Left lung (tissue), 10 donors: ENCODE measurements around the gene VWA5B2. TPM values are rescaled to one million over a fixed set of nuclear protein-coding genes. Genes with fewer than 3 reads are reported as not detected.

Source experiments
- ATAC-seq: fragments of 200-7000 bp; cut with Tn5 transposase; one replicate; pipeline ENCODE4 v1.9.1; 2020; ENCODE audit warnings: moderate library complexity
- DNase-seq, 4 donors: peaks; one replicate each; pipeline ENCODE4 v3.0.0-alpha.2; 2013 to 2020
- H3K27ac ChIP-seq, 2 donors: fragments of 200-600 bp; sonication (generic) in 1 of 2; one replicate each; pipeline versions ENCODE4 v1.5.0 to v1.8.0; 2020 to 2021
- H3K27me3 ChIP-seq, 2 donors: fragments of 200-600 bp; sonication (generic) in 1 of 2; one replicate each; pipeline versions ENCODE4 v1.5.0 to v1.8.0; 2020 to 2021
- H3K36me3 ChIP-seq, 2 donors: fragments of 200-600 bp; sonication (generic) in 1 of 2; one replicate each; pipeline versions ENCODE4 v1.5.0 to v1.8.0; 2020 to 2021
- H3K4me1 ChIP-seq, 2 donors: fragments of 200-600 bp; one replicate each; pipeline ENCODE4 v1.8.0; 2021
- H3K4me3 ChIP-seq, 2 donors: fragments of 200-600 bp; sonication (generic) in 1 of 2; one replicate each; pipeline versions ENCODE4 v1.5.0 to v1.8.0; 2020 to 2021; ENCODE audit warnings: mild to moderate bottlenecking in 1 of 2
- H3K9me3 ChIP-seq, 2 donors: fragments of 200-600 bp; sonication (generic) in 1 of 2; one replicate each; pipeline versions ENCODE4 v1.5.0 to v1.8.0; 2020 to 2021
- intact Hi-C, 2 donors: fragments of 100-400 bp; cut with DNase I; formaldehyde crosslinking; loops; one replicate each; pipeline versions ENCODE4 v1.11.2 to v1.14.2; 2022
- polyA plus RNA-seq, 6 donors: library from polyadenylated mRNA; unstranded; fragments of 120-200 nt; gene quantifications; one replicate each; pipeline ENCODE4 v1.2.1, GENCODE V29; 2013; ENCODE audit not compliant: insufficient read length in 6 of 6
- total RNA-seq, 2 donors: library from RNA; stranded (reverse); fragmentation: NEBNext Ultra II Directional; extraction: Animal tissue kit (Norgen Biotek cat#: 25700); gene quantifications; one replicate each; pipeline ENCODE4 v1.2.1, GENCODE V29; 2021
- TF ChIP-seq, protein P1 (sequence below), 2 donors: fragments of 200-600 bp; sonication (generic) in 1 of 2; IDR thresholded peaks; one replicate each; pipeline versions ENCODE4 v1.5.0 to v1.8.0; 2021; ENCODE audit warnings: antibody characterized with exemption in 2 of 2
- donor health status: DM: no; HTN: yes; CAD: no.
- donor health status: DM: no; HTN: no; CAD: no.

Gene VWA5B2
- total and polyA plus RNA-seq, 8 donors: 0.31 to 2.4 (median 1.4) TPM; not detected in 1

GRCh38 chr3:184238246-184238818 is 8.9 kb downstream of the VWA5B2 start:
- Histone ChIP-seq H3K4me3 (no peak overlapping the region), H3K27me3 (peaks cover 0 to 33% of the 10 kb centered on the region in 2 donors), H3K27ac (no peak overlapping the region), H3K36me3 (peaks cover 0 to 16% of the 10 kb centered on the region in 2 donors), H3K4me1 (peaks cover 0 to 7% of the 10 kb centered on the region in 2 donors), H3K9me3 (no peaks in the 10 kb centered on the region)
- DNase-seq: no peak
- intact Hi-C loops: loop anchor here in 1 of 2 donors (10.0 kb wide), 1 partner anchor 94 kb away; no protein-coding TSS in a partner anchor
- TF ChIP-seq, protein P1, sequence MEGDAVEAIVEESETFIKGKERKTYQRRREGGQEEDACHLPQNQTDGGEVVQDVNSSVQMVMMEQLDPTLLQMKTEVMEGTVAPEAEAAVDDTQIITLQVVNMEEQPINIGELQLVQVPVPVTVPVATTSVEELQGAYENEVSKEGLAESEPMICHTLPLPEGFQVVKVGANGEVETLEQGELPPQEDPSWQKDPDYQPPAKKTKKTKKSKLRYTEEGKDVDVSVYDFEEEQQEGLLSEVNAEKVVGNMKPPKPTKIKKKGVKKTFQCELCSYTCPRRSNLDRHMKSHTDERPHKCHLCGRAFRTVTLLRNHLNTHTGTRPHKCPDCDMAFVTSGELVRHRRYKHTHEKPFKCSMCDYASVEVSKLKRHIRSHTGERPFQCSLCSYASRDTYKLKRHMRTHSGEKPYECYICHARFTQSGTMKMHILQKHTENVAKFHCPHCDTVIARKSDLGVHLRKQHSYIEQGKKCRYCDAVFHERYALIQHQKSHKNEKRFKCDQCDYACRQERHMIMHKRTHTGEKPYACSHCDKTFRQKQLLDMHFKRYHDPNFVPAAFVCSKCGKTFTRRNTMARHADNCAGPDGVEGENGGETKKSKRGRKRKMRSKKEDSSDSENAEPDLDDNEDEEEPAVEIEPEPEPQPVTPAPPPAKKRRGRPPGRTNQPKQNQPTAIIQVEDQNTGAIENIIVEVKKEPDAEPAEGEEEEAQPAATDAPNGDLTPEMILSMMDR (IDR thresholded peaks at IDR 0.05): no peak
- ATAC-seq: no peak

DNA sequence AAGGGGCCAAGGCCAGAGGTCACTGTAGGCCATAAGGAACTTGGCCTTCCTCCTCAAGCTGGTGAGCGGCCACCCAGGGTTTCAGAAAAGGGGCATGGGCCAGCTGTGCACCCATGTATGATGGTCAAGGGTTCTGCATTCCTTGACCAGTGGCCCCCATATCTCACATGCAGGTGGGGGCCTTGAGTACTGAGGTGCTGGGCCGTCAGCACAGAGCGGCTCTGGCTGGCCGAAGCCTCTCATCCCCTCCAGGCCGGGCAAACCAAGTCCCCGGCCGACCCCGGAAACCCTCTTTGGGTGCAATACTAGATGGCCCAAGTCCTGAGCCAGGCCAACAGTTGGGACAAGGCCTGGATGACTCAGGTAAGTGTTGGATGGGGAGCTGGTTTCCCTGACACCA is 9.8 kb downstream of the VWA5B2 start:
- H3K9me3 ChIP-seq: no peaks in the 10 kb centered on the region
- TF ChIP-seq, protein P1 (IDR thresholded peaks at IDR 0.05): no peak
- no peak overlapping the region for H3K4me3 ChIP-seq
- no peak overlapping the region for H3K27ac ChIP-seq
- H3K4me1 ChIP-seq: peaks cover 0 to 7% of the 10 kb centered on the region in 2 donors
- intact Hi-C loops: loop anchor here in 1 of 2 donors (10.0 kb wide), 1 partner anchor 94 kb away; no protein-coding TSS in a partner anchor
- DNase-seq (no peak), ATAC-seq (no peak)
- H3K36me3 ChIP-seq: peaks cover 0 to 25% of the 10 kb centered on the region in 2 donors
- peaks cover 0 to 24% of the 10 kb centered on the region in 2 donors for H3K27me3 ChIP-seq

DNA sequence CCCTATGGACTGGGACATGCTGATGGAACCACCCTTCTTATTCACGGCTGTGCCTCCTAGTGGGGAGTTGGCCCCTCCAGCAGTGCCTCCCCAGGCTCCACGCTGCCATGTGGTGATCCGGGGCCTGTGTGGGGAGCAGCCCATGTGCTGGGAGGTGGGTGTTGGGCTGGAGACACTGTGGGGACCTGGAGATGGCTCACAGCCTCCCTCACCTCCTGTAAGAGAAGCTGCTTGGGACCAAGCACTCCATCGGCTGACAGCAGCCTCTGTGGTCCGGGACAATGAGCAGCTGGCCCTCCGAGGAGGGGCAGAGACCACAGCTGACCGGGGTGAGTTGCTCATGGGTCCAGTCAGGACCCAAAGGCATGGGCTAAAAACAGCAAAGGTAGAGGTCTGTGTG is 10.3 kb downstream of the VWA5B2 start:
- Histone ChIP-seq H3K4me1 (peaks cover 0 to 7% of the 10 kb centered on the region in 2 donors), H3K4me3 (no peak overlapping the region), H3K27ac (no peak overlapping the region), H3K9me3 (no peaks in the 10 kb centered on the region), H3K27me3 (peaks cover 0 to 19% of the 10 kb centered on the region in 2 donors), H3K36me3 (peaks cover 0 to 30% of the 10 kb centered on the region in 2 donors)
- intact Hi-C loops: loop anchor here in 1 of 2 donors (10.0 kb wide), 1 partner anchor 95 kb away; no protein-coding TSS in a partner anchor
- ATAC-seq (no peak), DNase-seq (no peak)
- TF ChIP-seq, protein P1 (IDR thresholded peaks at IDR 0.05): no peak

- ATAC-seq (no peak), DNase-seq (no peak)
- intact Hi-C loops: no loop called here
- peaks cover 0 to 16% of the 10 kb centered on the region in 2 donors for H3K27me3 ChIP-seq
- H3K4me1 ChIP-seq: peaks cover 0 to 7% of the 10 kb centered on the region in 2 donors
- no peak overlapping the region for H3K27ac ChIP-seq
- peaks cover 0 to 38% of the 10 kb centered on the region in 2 donors for H3K36me3 ChIP-seq
- no peaks in the 10 kb centered on the region for H3K9me3 ChIP-seq
- H3K4me3 ChIP-seq: no peak overlapping the region
- TF ChIP-seq, protein P1 (IDR thresholded peaks at IDR 0.05): no peak
Measured at GRCh38 chr3:184240384-184241140, 11.2 kb downstream of the VWA5B2 start.

DNA sequence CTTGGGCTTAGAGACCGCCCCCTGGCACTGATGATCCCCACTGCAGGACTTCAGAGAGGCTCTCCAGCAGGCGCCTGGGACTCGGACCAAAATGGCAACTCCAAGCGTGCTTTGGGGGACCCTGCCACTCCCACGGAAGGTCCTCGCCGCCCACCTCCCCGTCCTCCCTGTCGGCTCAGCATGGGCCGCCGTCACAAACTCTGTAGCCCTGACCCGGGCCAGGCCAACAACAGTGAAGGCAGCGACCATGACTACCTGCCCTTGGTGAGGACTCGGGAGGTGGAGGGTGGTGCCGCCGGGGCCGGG is 11.7 kb downstream of the VWA5B2 start:
- TF ChIP-seq, protein P1 (IDR thresholded peaks at IDR 0.05): no peak
- Histone ChIP-seq H3K9me3 (no peaks in the 10 kb centered on the region), H3K36me3 (peaks cover 0 to 41% of the 10 kb centered on the region in 2 donors), H3K27ac (no peak overlapping the region), H3K4me1 (peaks cover 0 to 7% of the 10 kb centered on the region in 2 donors), H3K27me3 (peaks cover 0 to 15% of the 10 kb centered on the region in 2 donors), H3K4me3 (no peak overlapping the region)
- ATAC-seq (no peak), DNase-seq (no peak)
- intact Hi-C loops: no loop called here
